IMR-90 (cell line): Measurements from ENCODE around the gene UST.

Source experiments
- CEBPB ChIP-seq: IDR thresholded peaks from 2 replicates; pipeline ENCODE4 v1.6.1; 2012; ENCODE audit warnings: low read depth, low read length, improper control_type of control experiment
- CTCF ChIP-seq: conservative IDR thresholded peaks from 2 replicates; pipeline ENCODE4 v1.5.1; 2012; ENCODE audit warnings: mild to moderate bottlenecking, low read depth, low read length, improper control_type of control experiment
- FOS ChIP-seq: fragments of 150-350 bp; IDR thresholded peaks from 2 replicates; pipeline ENCODE4 v1.6.1; 2016; ENCODE audit warnings: low read depth, low read length
- MAZ ChIP-seq: IDR thresholded peaks from 2 replicates; pipeline ENCODE4 v1.6.1; 2012; ENCODE audit warnings: low read depth, mild to moderate bottlenecking, low read length, improper control_type of control experiment, moderate library complexity, borderline replicate concordance
- POLR2A ChIP-seq: IDR thresholded peaks from 2 replicates; pipeline ENCODE4 v1.6.1; 2012; ENCODE audit warnings: mild to moderate bottlenecking, low read depth, low read length
- RAD21 ChIP-seq: IDR thresholded peaks from 2 replicates; pipeline ENCODE4 v1.6.1; 2012; ENCODE audit warnings: low read length, improper control_type of control experiment
- RCOR1 ChIP-seq: IDR thresholded peaks from 2 replicates; pipeline ENCODE4 v1.6.1; 2012; ENCODE audit warnings: mild to moderate bottlenecking, low read length, improper control_type of control experiment; ENCODE audit not compliant: insufficient replicate concordance

GRCh38 chr6:148824291-148824690 lies 77.5 kb downstream of the UST start:
- TF ChIP-seq CTCF (no peak), FOS (no peak), RAD21 (no peak), POLR2A (no peak), RCOR1 (no peak), MAZ (no peak), CEBPB (no peak)
